GM12878 (cell line): ENCODE measurements around the gene RFTN2. TPM values are rescaled to one million over a fixed set of nuclear protein-coding genes. Genes with fewer than 3 reads are reported as not detected.

Experiments used
- ATAC-seq: fragments of 200-7000 bp; cut with Tn5 transposase; 3 replicates; pipeline ENCODE4 v1.9.1; 2020; ENCODE audit warnings: mild to moderate bottlenecking, moderate library complexity
- BruUV-seq: library from RNA; stranded (reverse); fragments of 400-500 nt; replicated peaks from 2 replicates; lab custom pipeline; 2021; lab: Mats Ljungman, UMichigan
- CTCF ChIA-PET: fragments of 300-600 bp; sonication (Branson Sonifier 250); formaldehyde crosslinking; extraction: SDS; loops from one replicate; lab custom pipeline; 2021; ENCODE audit warnings: inconsistent platforms; lab: Yijun Ruan, JAX
- POLR2A ChIA-PET: fragments of 350-600 bp; formaldehyde crosslinking; extraction: SDS; loops from one replicate; lab custom pipeline; 2021; ENCODE audit warnings: inconsistent platforms; lab: Charles Lee
- RAD21 ChIA-PET: fragments of 300-600 bp; sonication (Branson Sonifier 250); formaldehyde crosslinking; loops from one replicate; lab custom pipeline; 2023; ENCODE audit warnings: antibody characterized with exemption; ENCODE audit not compliant: unreplicated experiment; lab: Charles Lee
- SMC1A ChIA-PET: fragments of 300-600 bp; sonication (Branson Sonifier 250); formaldehyde crosslinking; loops from one replicate; lab custom pipeline; 2023; ENCODE audit not compliant: unreplicated experiment, uncharacterized antibody; lab: Charles Lee
- DNase-seq: peaks from one replicate; pipeline ENCODE4 v3.0.0-alpha.2; 2011; ENCODE audit warnings: low read depth, low spot score
- FAIRE-seq: peaks from 3 replicates; lab custom pipeline; 2011; peaks lifted over from hg19 to GRCh38; lab: Jason Lieb, UNC
- H2AFZ ChIP-seq: 2 replicates; pipeline ENCODE4 v1.6.0; 2011; ENCODE audit warnings: low read depth, low read length, control low read depth; ENCODE audit not compliant: control insufficient read depth
- H3K27ac ChIP-seq: 2 replicates; pipeline ENCODE4 v1.5.1; 2011; ENCODE audit warnings: control low read depth; ENCODE audit not compliant: control insufficient read depth, insufficient read depth
- H3K27me3 ChIP-seq, 2 experiments: replicated peaks in 1 of 2; 2 replicates each; pipeline versions ENCODE4 v1.6.0 to v1.6.1; 2011; ENCODE audit warnings: low read length in 1 of 2; ENCODE audit not compliant: control insufficient read depth in 2 of 2, insufficient read depth in 2 of 2
- H3K36me3 ChIP-seq, 2 experiments: 2 replicates each; pipeline ENCODE4 v1.5.1; 2011; ENCODE audit warnings: low read length in 1 of 2; ENCODE audit not compliant: control insufficient read depth in 2 of 2, insufficient read depth in 2 of 2
- H3K4me1 ChIP-seq: 2 replicates; pipeline ENCODE4 v1.6.1; 2011; ENCODE audit warnings: mild to moderate bottlenecking, low read length, moderate library complexity, mixed read lengths; ENCODE audit not compliant: control insufficient read depth, insufficient read depth
- H3K4me2 ChIP-seq: 2 replicates; pipeline ENCODE4 v1.6.0; 2011; ENCODE audit warnings: control low read depth; ENCODE audit not compliant: control insufficient read depth, insufficient read depth
- H3K4me3 ChIP-seq: fragments of 200-600 bp; sonication (generic); 2 replicates; pipeline ENCODE4 v1.5.1; 2016
- H3K79me2 ChIP-seq: 2 replicates; pipeline ENCODE4 v1.6.0; 2011; ENCODE audit warnings: low read length; ENCODE audit not compliant: control insufficient read depth, insufficient read depth
- H3K9ac ChIP-seq: 2 replicates; pipeline ENCODE4 v1.8.0; 2011; ENCODE audit warnings: low read length, control low read depth, mixed read lengths; ENCODE audit not compliant: control insufficient read depth, insufficient read depth
- H3K9me3 ChIP-seq: replicated peaks from 3 replicates; pipeline ENCODE4 v1.5.1; 2011; ENCODE audit warnings: mild to moderate bottlenecking, low read length; ENCODE audit not compliant: control insufficient read depth, insufficient read depth
- H4K20me1 ChIP-seq: 2 replicates; pipeline ENCODE4 v1.6.0; 2011; ENCODE audit not compliant: control insufficient read depth, insufficient read depth
- ASH2L ChIP-seq: fragments of 300-600, 200-600 bp; sonication (generic); IDR thresholded peaks from 2 replicates; pipeline ENCODE4 v1.6.1; 2017; ENCODE audit warnings: low read depth, mild to moderate bottlenecking, borderline replicate concordance
- ATF2 ChIP-seq: IDR thresholded peaks from 2 replicates; pipeline ENCODE4 v1.6.1; 2012; ENCODE audit warnings: low read length, inconsistent platforms
- ATF3 ChIP-seq: IDR thresholded peaks from 2 replicates; pipeline ENCODE4 v1.6.1; 2011; ENCODE audit warnings: low read depth, mild to moderate bottlenecking, low read length, moderate library complexity, borderline replicate concordance; ENCODE audit errors: extremely low read depth
- BHLHE40 ChIP-seq, 2 experiments: fragments of 450-650 bp in 1 of 2; IDR thresholded peaks; 2 replicates each; pipeline ENCODE4 v1.6.1; 2011 to 2017; ENCODE audit warnings: low read depth in 2 of 2, borderline replicate concordance in 1 of 2, improper control_type of control experiment in 1 of 2, low read length in 1 of 2, mild to moderate bottlenecking in 1 of 2
- CHD1 ChIP-seq: IDR thresholded peaks from 2 replicates; pipeline ENCODE4 v1.6.1; 2012; ENCODE audit warnings: low read depth, low read length, improper control_type of control experiment
- DPF2 ChIP-seq: fragments of 450-650 bp; IDR thresholded peaks from 2 replicates; pipeline ENCODE4 v1.6.1; 2017; ENCODE audit warnings: mild to moderate bottlenecking
- ESRRA ChIP-seq: IDR thresholded peaks from 2 replicates; pipeline ENCODE4 v1.6.1; 2012; ENCODE audit warnings: mild to moderate bottlenecking, low read length, improper control_type of control experiment
- FOS ChIP-seq: IDR thresholded peaks from 3 replicates; pipeline ENCODE4 v1.6.1; 2011; ENCODE audit warnings: borderline replicate concordance; ENCODE audit not compliant: insufficient read length; ENCODE audit errors: extremely low read depth
- MEF2B ChIP-seq: fragments of 450-650 bp; IDR thresholded peaks from 2 replicates; pipeline ENCODE4 v1.6.1; 2018; ENCODE audit warnings: mild to moderate bottlenecking, moderate library complexity; ENCODE audit not compliant: partially characterized antibody, poor library complexity, severe bottlenecking
- NBN ChIP-seq: fragments of 450-650 bp; IDR thresholded peaks from 2 replicates; pipeline ENCODE4 v1.6.1; 2016
- PBX3 ChIP-seq: IDR thresholded peaks from 2 replicates; pipeline ENCODE4 v1.6.1; 2011; ENCODE audit warnings: mild to moderate bottlenecking, low read depth, low read length, moderate library complexity; ENCODE audit not compliant: insufficient replicate concordance
- RELA ChIP-seq: fragments of 450-650 bp; IDR thresholded peaks from 2 replicates; pipeline ENCODE4 v1.8.0; 2014; ENCODE audit warnings: borderline replicate concordance; ENCODE audit not compliant: partially characterized antibody
- SKIL ChIP-seq: fragments of 450-650 bp; IDR thresholded peaks from 2 replicates; pipeline ENCODE4 v1.6.1; 2017; ENCODE audit warnings: mild to moderate bottlenecking, low read depth, inconsistent platforms; ENCODE audit not compliant: poor library complexity, severe bottlenecking
- SMARCA5 ChIP-seq: fragments of 450-650 bp; IDR thresholded peaks from 2 replicates; pipeline ENCODE4 v1.6.1; 2017; ENCODE audit warnings: mild to moderate bottlenecking
- TCF7 ChIP-seq: IDR thresholded peaks from 2 replicates; pipeline ENCODE4 v1.6.1; 2014; ENCODE audit warnings: antibody characterized with exemption, borderline replicate concordance
- YY1 ChIP-seq: IDR thresholded peaks from 2 replicates; pipeline ENCODE4 v1.6.1; 2011; ENCODE audit warnings: low read depth, mild to moderate bottlenecking, low read length
- WGBS: methylation state at CpG from one replicate; pipeline ENCODE4 v1.1.6; 2016; ENCODE audit warnings: low lambda C conversion rate; ENCODE audit not compliant: insufficient replicate concordance, insufficient coverage; ENCODE audit errors: missing lambda C conversion rate; 5-methylcytosine and 5-hydroxymethylcytosine counted together
- in situ Hi-C: fragments of 300-500 bp; cut with MboI; formaldehyde crosslinking; loops from 9 replicates; pipeline ENCODE4 v1.14.3; 2018; ENCODE audit warnings: mixed read lengths
- intact Hi-C: fragments of 100-400 bp; cut with micrococcal nuclease; formaldehyde crosslinking; loops from one replicate; pipeline ENCODE4 v1.14.2; 2022; ENCODE audit not compliant: unreplicated experiment
- polyA plus RNA-seq, 11 experiments: library from polyadenylated mRNA; depleted of rRNA in 4 of 11; unstranded in 6 of 11; stranded (reverse) in 5 of 11; fragments of >200 nt; fragmentation: Nextera tagmentation in 4 of 11; fragmentation: Illumina TruSeq in 1 of 11; extraction: Ambion mirVana in 4 of 11; extraction: Trizol in 1 of 11; gene quantifications; 1 replicate in 1 of 11; 2 replicates in 10 of 11; pipeline versions ENCODE4 v1.2.1 to v1.2.3, GENCODE V29; 2011 to 2016; ENCODE audit warnings: inconsistent platforms in 2 of 11, missing spikeins in 2 of 11, low read depth in 1 of 11
- total RNA-seq, 4 experiments: library from RNA; depleted of rRNA in 3 of 4; stranded (reverse); fragments of >200 nt in 3 of 4; fragmentation: Illumina TruSeq in 1 of 4; extraction: Trizol in 1 of 4; gene quantifications; 2 replicates each; pipeline versions ENCODE4 v1.2.1 to v1.2.3, GENCODE V29; 2013 to 2021

Gene RFTN2
- total and polyA plus RNA-seq, 10 of the 15 experiments (the other 5 are each of a cell fraction or from before 2014, with no cell fraction given) = 0.09 to 0.23 TPM; not detected in 8

GRCh38 chr2:197704434-197705120, 29.2 kb upstream of the RFTN2 start:
- peaks cover 5% of the 10 kb centered on the region for H3K4me1 ChIP-seq
- ChIA-PET SMC1A (interaction anchor here (0.6 to 8.9 kb wide), 8 partner anchors 12 to 1273 kb away, joined by 3 to 58 read pairs (median 3); partner anchors contain the start of genes HSPD1 and HSPE1), CTCF (interaction anchor here (0.6 to 4.5 kb wide), 3 partner anchors 76 to 592 kb away, joined by 3 to 60 read pairs (median 13); no protein-coding TSS in a partner anchor), POLR2A (interaction anchor here (0.8 to 3.1 kb wide), 8 partner anchors 9 to 393 kb away, joined by 3 to 24 read pairs (median 4); partner anchors contain the start of genes COQ10B, HSPD1, HSPE1 and SF3B1), RAD21 (interaction anchor here (0.9 to 3.1 kb wide), 10 partner anchors 30 to 591 kb away, joined by 3 to 22 read pairs (median 6); partner anchors contain the start of genes COQ10B, HSPD1, HSPE1 and MOB4)
- in situ Hi-C loops (loop anchor here (5.0 kb wide), 1 partner anchor 73 kb away; no protein-coding TSS in a partner anchor), intact Hi-C loops (loop anchor here (2.0 to 5.0 kb wide), 6 partner anchors 77 to 270 kb away; partner anchors contain the start of genes COQ10B, HSPE1, MOB4 and SF3B1)
- peaks cover 0 to 5% of the 10 kb centered on the region in 2 experiments; a peak in 1 of 4 replicates for H3K36me3 ChIP-seq
- H3K27me3 ChIP-seq = no peaks in the 10 kb centered on the region
- H3K4me3 ChIP-seq = peak overlapping the region; percentile 54
- peaks cover 42% of the 10 kb centered on the region for H3K79me2 ChIP-seq
- DNase-seq = peak; percentile 43
- no peaks in the 10 kb centered on the region; the same call in 1 of the 2 replicates for H4K20me1 ChIP-seq
- H3K9me3 ChIP-seq = no peaks in the 10 kb centered on the region
- WGBS = under 1% methylated on average over 5 of the region's 5 CpGs
- peak; percentile 22 for ATAC-seq
- H3K4me2 ChIP-seq = peak overlapping the region; percentile 78
- peak overlapping the region; percentile 98 for H2AFZ ChIP-seq
- TSS peak; percentile 99 for BruUV-seq
- H3K27ac ChIP-seq = peak overlapping the region; percentile 57
- FAIRE-seq = no peak
- H3K9ac ChIP-seq = peak overlapping the region; percentile 73
- TF ChIP-seq SKIL (no peak), ASH2L (0 out of 2 replicates have a peak, but pooled peaks have one; percentile 38), NBN (0 out of 2 replicates have a peak, but pooled peaks have one; percentile 30), MEF2B (peak; percentile 9), FOS (no peak), YY1 (no peak), CHD1 (no peak), ATF3 (no peak), ATF2 (no peak; the same call in 1 of the 2 replicates), RELA (no peak), PBX3 (no peak), DPF2 (no peak), TCF7 (0 out of 2 replicates have a peak, but pooled peaks have one; percentile 24), ESRRA (no peak), SMARCA5 (peak; percentile 21; the same call in 1 of the 2 replicates), BHLHE40 (IDR thresholded peaks at IDR 0.05; ENCODE audit: borderline replicate concordance in 1 of 2, low read depth in 2 of 2, low read length in 1 of 2) (0 out of 4 replicates have a peak, but pooled peaks of 1 of the 2 experiments have one; percentile 11)
